ENCODE measurements around the gene CDH23.

Gene CDH23

DNA sequence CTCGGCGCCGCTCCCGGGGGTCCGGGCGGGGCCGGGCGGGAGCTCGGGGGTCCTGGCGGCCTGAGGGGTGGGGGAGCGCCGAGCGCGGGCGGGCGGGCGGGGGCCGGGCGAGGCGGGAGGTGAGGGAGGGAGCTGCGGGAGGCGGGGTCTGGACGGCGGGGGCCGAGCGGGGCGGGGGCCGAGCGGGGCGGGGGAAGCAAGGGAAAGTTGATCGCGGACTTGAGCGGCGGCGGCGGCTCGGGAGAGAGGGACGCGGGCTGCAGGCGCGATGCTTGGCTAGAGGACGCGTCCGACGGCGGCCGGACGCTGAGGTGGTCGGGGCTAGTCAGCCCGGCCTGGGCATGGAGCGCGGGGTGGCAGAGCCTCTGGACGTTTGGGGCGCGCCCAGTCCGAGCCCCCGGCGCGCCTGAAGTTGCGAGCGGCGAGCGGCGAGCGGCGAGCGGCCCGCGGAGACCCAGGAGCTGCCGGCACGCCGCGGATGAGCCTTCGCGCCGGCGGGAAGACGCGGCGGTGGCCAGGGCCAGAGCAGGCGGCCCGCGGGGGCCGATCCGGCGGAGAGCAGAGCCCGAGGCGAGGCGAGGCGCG lies at the start of gene CDH23:
TSS of gene CDH23 (plus strand) at position 210 of the 585 bp plus-strand sequence. CDS start 42,912 bp downstream, outside the sequence.
- H3K27me3 ChIP-seq (ENCODE audit: insufficient read depth, low read length) = peaks cover 80% of the 10 kb centered on the region
- no peaks in the 10 kb centered on the region for H3K36me3 ChIP-seq (ENCODE audit: insufficient read depth, low read depth, low read length)
- H3K4me3 ChIP-seq (ENCODE audit: low read length) = peak within 1 kb of the TSS; percentile 71
- H3K9ac ChIP-seq (ENCODE audit: low read depth, low read length) = 0 out of 2 replicates have a peak within 1 kb of the TSS, but pooled peaks have one; percentile 25
- H3K9me3 ChIP-seq (ENCODE audit: insufficient read depth, low read depth, low read length) = no peaks in the 10 kb centered on the region
- 0 out of 2 replicates have a peak, but pooled peaks cover 5% of the 10 kb centered on the region for H3K4me1 ChIP-seq (ENCODE audit: insufficient read depth, low read length)
- no peak within 1 kb of the TSS for H3K27ac ChIP-seq (ENCODE audit: low read length)

DNA sequence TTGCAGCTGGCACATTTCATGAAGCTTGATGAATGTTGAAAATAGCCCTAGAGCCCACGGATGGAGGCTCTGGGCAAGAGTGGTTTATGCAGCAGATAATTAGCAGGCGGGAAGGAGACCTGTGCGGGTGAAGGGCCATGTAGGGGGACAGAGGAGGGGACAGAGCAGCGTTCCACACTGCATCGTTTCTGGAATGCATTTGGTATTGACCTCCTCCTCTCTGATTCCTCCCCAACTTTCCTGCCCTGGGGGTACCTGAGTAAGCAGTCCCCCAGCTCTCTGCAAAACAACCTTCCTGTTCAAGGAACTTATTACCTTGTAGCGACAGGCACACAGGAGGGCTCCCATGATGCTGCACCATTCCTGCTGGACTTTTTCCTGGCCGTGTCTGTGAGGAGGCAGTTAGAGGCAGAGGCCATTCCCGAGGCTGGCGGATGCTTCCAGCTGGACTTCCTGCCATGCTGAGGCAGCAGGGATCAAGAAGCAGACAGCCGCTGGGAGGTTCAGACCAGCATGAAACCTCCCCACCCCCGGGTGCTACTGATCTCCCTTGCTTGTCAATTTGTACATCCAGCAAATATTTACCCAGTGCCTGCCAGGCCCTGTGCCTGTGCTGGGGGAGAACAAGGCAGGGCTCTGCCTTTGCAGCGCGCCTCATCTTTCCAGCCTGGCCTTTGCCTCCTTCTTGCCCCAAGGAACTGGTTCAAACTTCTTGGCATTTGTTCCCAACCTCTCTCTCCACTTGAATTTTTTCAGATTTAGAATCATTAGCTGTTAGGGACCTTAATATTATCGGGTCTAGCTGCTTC lies 48.9 kb upstream of the CDH23 start:
- peaks cover 26% of the 10 kb centered on the region; the same call in 1 of the 2 replicates for H3K4me1 ChIP-seq (ENCODE audit: insufficient read depth, low read length)
- H3K4me3 ChIP-seq (ENCODE audit: low read length) = no peak overlapping the region
- H3K27ac ChIP-seq (ENCODE audit: low read length) = no peak overlapping the region
- H3K9ac ChIP-seq (ENCODE audit: low read depth, low read length) = no peak overlapping the region
- H3K9me3 ChIP-seq (ENCODE audit: insufficient read depth, low read depth, low read length) = no peaks in the 10 kb centered on the region
- no peaks in the 10 kb centered on the region for H3K27me3 ChIP-seq (ENCODE audit: insufficient read depth, low read length)
- H3K36me3 ChIP-seq (ENCODE audit: insufficient read depth, low read depth, low read length) = peaks cover 7% of the 10 kb centered on the region; the same call in 1 of the 2 replicates

DNA sequence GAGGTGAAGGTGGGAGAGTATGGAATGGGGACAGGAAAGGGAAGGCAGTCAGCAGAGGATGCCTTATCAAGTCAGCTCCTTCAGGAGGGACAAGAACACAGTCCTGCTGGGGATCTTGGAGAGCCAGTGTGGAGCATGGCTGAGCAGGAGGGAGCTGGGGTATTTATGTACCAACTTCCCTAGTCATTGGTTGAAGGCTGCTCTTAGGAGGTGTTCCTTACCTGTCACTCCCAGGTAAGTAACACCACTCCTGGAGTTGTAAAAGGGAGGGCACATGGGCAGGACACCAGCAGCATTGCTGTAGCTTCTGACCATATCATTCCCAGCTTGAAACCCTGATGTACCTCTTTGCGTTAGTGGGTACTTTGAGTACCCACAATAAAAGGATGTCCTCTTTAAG lies 47.9 kb upstream of the CDH23 start:
- no peaks in the 10 kb centered on the region for H3K9me3 ChIP-seq (ENCODE audit: insufficient read depth, low read depth, low read length)
- H3K4me1 ChIP-seq (ENCODE audit: insufficient read depth, low read length) = peaks cover 20% of the 10 kb centered on the region; the same call in 1 of the 2 replicates
- H3K27ac ChIP-seq (ENCODE audit: low read length) = no peak overlapping the region
- H3K27me3 ChIP-seq (ENCODE audit: insufficient read depth, low read length) = no peaks in the 10 kb centered on the region
- H3K36me3 ChIP-seq (ENCODE audit: insufficient read depth, low read depth, low read length) = peaks cover 7% of the 10 kb centered on the region; the same call in 1 of the 2 replicates
- no peak overlapping the region for H3K4me3 ChIP-seq (ENCODE audit: low read length)
- H3K9ac ChIP-seq (ENCODE audit: low read depth, low read length) = no peak overlapping the region

DNA sequence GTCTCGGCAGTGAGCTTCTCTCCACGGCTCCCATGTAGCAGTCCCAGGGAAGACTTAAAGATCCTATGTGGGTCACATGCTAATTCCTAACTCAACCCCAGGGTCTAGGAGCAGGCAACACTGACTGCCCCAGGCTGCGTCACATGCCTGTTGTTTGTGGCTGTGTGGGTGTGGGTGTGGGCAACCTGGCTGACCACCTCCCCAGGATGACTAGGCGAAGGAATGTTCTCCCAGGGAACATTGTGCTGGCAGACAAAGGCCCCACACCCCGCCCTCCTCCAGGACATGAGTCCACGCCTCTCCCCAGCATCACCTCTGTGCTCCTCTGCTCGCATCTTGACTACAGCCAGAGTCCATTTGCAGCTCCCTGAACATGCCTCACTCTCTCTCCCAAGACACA lies 47.3 kb upstream of the CDH23 start:
- no peak overlapping the region for H3K9ac ChIP-seq (ENCODE audit: low read depth, low read length)
- H3K27me3 ChIP-seq (ENCODE audit: insufficient read depth, low read length) = no peaks in the 10 kb centered on the region
- peaks cover 14% of the 10 kb centered on the region; the same call in 1 of the 2 replicates for H3K4me1 ChIP-seq (ENCODE audit: insufficient read depth, low read length)
- H3K9me3 ChIP-seq (ENCODE audit: insufficient read depth, low read depth, low read length) = no peaks in the 10 kb centered on the region
- no peak overlapping the region for H3K4me3 ChIP-seq (ENCODE audit: low read length)
- peaks cover 11% of the 10 kb centered on the region; the same call in 1 of the 2 replicates for H3K36me3 ChIP-seq (ENCODE audit: insufficient read depth, low read depth, low read length)
- no peak overlapping the region for H3K27ac ChIP-seq (ENCODE audit: low read length)

- Histone ChIP-seq H3K9me3 (ENCODE audit: insufficient read depth, low read depth, low read length) (no peaks in the 10 kb centered on the region), H3K27ac (ENCODE audit: low read length) (no peak overlapping the region), H3K4me1 (ENCODE audit: insufficient read depth, low read length) (no peaks in the 10 kb centered on the region), H3K36me3 (ENCODE audit: insufficient read depth, low read depth, low read length) (peaks cover 11% of the 10 kb centered on the region; the same call in 1 of the 2 replicates), H3K4me3 (ENCODE audit: low read length) (no peak overlapping the region), H3K27me3 (ENCODE audit: insufficient read depth, low read length) (no peaks in the 10 kb centered on the region), H3K9ac (ENCODE audit: low read depth, low read length) (no peak overlapping the region)
Observed at GRCh38 chr10:71351087-71351486, 45.6 kb upstream of the CDH23 start.

GRCh38 chr10:71351628-71352319 lies 44.9 kb upstream of the CDH23 start:
- Histone ChIP-seq H3K4me1 (ENCODE audit: insufficient read depth, low read length) (no peaks in the 10 kb centered on the region), H3K4me3 (ENCODE audit: low read length) (no peak overlapping the region), H3K27ac (ENCODE audit: low read length) (no peak overlapping the region), H3K9me3 (ENCODE audit: insufficient read depth, low read depth, low read length) (no peaks in the 10 kb centered on the region), H3K27me3 (ENCODE audit: insufficient read depth, low read length) (no peaks in the 10 kb centered on the region), H3K9ac (ENCODE audit: low read depth, low read length) (no peak overlapping the region), H3K36me3 (ENCODE audit: insufficient read depth, low read depth, low read length) (peaks cover 18% of the 10 kb centered on the region; the same call in 1 of the 2 replicates)

DNA sequence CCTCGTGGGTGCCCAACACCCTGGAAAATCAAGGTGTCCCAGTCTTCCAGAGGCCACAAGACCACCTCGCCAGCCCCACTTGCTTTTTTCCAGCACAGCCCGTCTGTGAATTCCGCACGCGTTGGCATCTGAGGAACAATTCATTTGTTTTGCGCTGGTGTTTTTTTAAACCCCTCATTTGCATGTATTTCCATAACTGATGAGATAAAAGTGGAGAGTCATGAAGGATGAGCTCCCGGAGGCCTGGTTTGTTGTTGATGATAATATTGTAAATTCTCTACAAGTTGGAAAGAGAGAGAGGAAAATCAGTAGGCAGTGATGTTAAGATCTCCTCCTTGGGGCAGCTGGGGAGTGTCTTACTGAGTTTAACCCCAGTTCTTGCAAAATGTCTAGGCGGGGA lies 43.1 kb upstream of the CDH23 start:
- Histone ChIP-seq H3K4me3 (ENCODE audit: low read length) (no peak overlapping the region), H3K36me3 (ENCODE audit: insufficient read depth, low read depth, low read length) (peaks cover 31% of the 10 kb centered on the region; the same call in 1 of the 2 replicates), H3K27me3 (ENCODE audit: insufficient read depth, low read length) (no peaks in the 10 kb centered on the region), H3K4me1 (ENCODE audit: insufficient read depth, low read length) (no peaks in the 10 kb centered on the region), H3K27ac (ENCODE audit: low read length) (no peak overlapping the region), H3K9ac (ENCODE audit: low read depth, low read length) (no peak overlapping the region), H3K9me3 (ENCODE audit: insufficient read depth, low read depth, low read length) (no peaks in the 10 kb centered on the region)

- Histone ChIP-seq H3K27ac (ENCODE audit: low read length) (no peak overlapping the region), H3K4me1 (ENCODE audit: insufficient read depth, low read length) (no peaks in the 10 kb centered on the region), H3K4me3 (ENCODE audit: low read length) (no peak overlapping the region), H3K9me3 (ENCODE audit: insufficient read depth, low read depth, low read length) (no peaks in the 10 kb centered on the region), H3K36me3 (ENCODE audit: insufficient read depth, low read depth, low read length) (peaks cover 32% of the 10 kb centered on the region; the same call in 1 of the 2 replicates), H3K27me3 (ENCODE audit: insufficient read depth, low read length) (no peaks in the 10 kb centered on the region), H3K9ac (ENCODE audit: low read depth, low read length) (no peak overlapping the region)
Observed at GRCh38 chr10:71354776-71355175, 41.9 kb upstream of the CDH23 start.

GRCh38 chr10:71355886-71356285 lies 40.8 kb upstream of the CDH23 start:
- Histone ChIP-seq H3K27ac (ENCODE audit: low read length) (no peak overlapping the region), H3K36me3 (ENCODE audit: insufficient read depth, low read depth, low read length) (peaks cover 32% of the 10 kb centered on the region; the same call in 1 of the 2 replicates)

GRCh38 chr10:71357792-71358265 lies 38.9 kb upstream of the CDH23 start:
- no peaks in the 10 kb centered on the region for H3K4me1 ChIP-seq (ENCODE audit: insufficient read depth, low read length)
- no peaks in the 10 kb centered on the region for H3K9me3 ChIP-seq (ENCODE audit: insufficient read depth, low read depth, low read length)
- H3K27ac ChIP-seq (ENCODE audit: low read length) = no peak overlapping the region
- peaks cover 28% of the 10 kb centered on the region; the same call in 1 of the 2 replicates for H3K36me3 ChIP-seq (ENCODE audit: insufficient read depth, low read depth, low read length)
- H3K9ac ChIP-seq (ENCODE audit: low read depth, low read length) = no peak overlapping the region
- no peaks in the 10 kb centered on the region for H3K27me3 ChIP-seq (ENCODE audit: insufficient read depth, low read length)
- H3K4me3 ChIP-seq (ENCODE audit: low read length) = no peak overlapping the region

More at GRCh38 chr10:71355886-71356285, 40.8 kb upstream of the CDH23 start:
- no peaks in the 10 kb centered on the region for H3K27me3 ChIP-seq (ENCODE audit: insufficient read depth, low read length)
- no peaks in the 10 kb centered on the region for H3K4me1 ChIP-seq (ENCODE audit: insufficient read depth, low read length)
- H3K4me3 ChIP-seq (ENCODE audit: low read length) = no peak overlapping the region
- H3K9ac ChIP-seq (ENCODE audit: low read depth, low read length) = no peak overlapping the region
- no peaks in the 10 kb centered on the region for H3K9me3 ChIP-seq (ENCODE audit: insufficient read depth, low read depth, low read length)

DNA sequence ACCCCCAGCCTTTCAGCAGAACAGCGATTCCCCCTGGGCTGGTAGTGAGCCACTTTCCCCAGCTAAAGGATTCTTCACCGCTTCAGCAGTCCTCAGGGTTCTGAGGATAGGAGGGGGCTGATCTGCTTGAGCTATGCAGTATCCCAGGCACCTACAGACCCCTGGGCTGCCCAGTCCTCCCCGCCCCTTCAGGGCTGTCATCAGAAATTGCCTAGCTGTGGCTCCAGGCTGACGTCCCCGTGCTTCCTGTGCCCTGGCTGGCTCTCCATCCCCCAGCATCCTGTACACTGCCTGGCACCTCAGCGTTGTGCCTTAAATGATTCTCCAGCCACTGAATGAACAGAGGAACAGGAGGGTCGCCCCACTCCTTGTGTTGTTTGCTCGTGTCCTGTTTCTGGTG lies 38.4 kb upstream of the CDH23 start:
- H3K9ac ChIP-seq (ENCODE audit: low read depth, low read length) = no peak overlapping the region
- H3K4me3 ChIP-seq (ENCODE audit: low read length) = no peak overlapping the region
- no peaks in the 10 kb centered on the region for H3K4me1 ChIP-seq (ENCODE audit: insufficient read depth, low read length)
- no peaks in the 10 kb centered on the region for H3K27me3 ChIP-seq (ENCODE audit: insufficient read depth, low read length)
- no peaks in the 10 kb centered on the region for H3K9me3 ChIP-seq (ENCODE audit: insufficient read depth, low read depth, low read length)
- no peak overlapping the region for H3K27ac ChIP-seq (ENCODE audit: low read length)
- peaks cover 33% of the 10 kb centered on the region; the same call in 1 of the 2 replicates for H3K36me3 ChIP-seq (ENCODE audit: insufficient read depth, low read depth, low read length)

All from iPS-20b (cell line).